Natural killer cell (primary cell): ENCODE data around the gene KRTAP19-7. TPM values are rescaled to one million over a fixed set of nuclear protein-coding genes. Genes with fewer than 3 reads are reported as not detected.

Experiments
- ATAC-seq, 3 donors: fragments of 150-1000 bp in 2 of 3; fragments of 200-7000 bp in 1 of 3; cut with Tn5 transposase; 1 replicate in 1 of 3; 2 replicates in 2 of 3; pipeline ENCODE4 v1.10.0; 2021; ENCODE audit warnings: mild to moderate bottlenecking in 2 of 3, moderate library complexity in 2 of 3
- DNase-seq, 2 donors: peaks; one replicate each; pipeline versions ENCODE4 v3.0.0 to v3.0.0-alpha.2; 2013 to 2021; ENCODE audit warnings: mixed read lengths in 1 of 2
- H3K27ac ChIP-seq: one replicate; pipeline ENCODE4 v1.5.1; 2013; ENCODE audit warnings: mild to moderate bottlenecking, low read length
- H3K27me3 ChIP-seq: one replicate; pipeline ENCODE4 v1.6.1; 2013; ENCODE audit warnings: low read length; ENCODE audit not compliant: control insufficient read depth, insufficient read depth
- H3K36me3 ChIP-seq: one replicate; pipeline ENCODE4 v1.6.1; 2013; ENCODE audit warnings: low read length; ENCODE audit not compliant: control insufficient read depth, insufficient read depth
- H3K4me1 ChIP-seq: one replicate; pipeline ENCODE4 v1.6.1; 2013; ENCODE audit warnings: low read length; ENCODE audit not compliant: control insufficient read depth, insufficient read depth
- H3K4me3 ChIP-seq: one replicate; pipeline ENCODE4 v1.5.1; 2013; ENCODE audit warnings: low read length
- H3K9me3 ChIP-seq: one replicate; pipeline ENCODE4 v1.6.1; 2013; ENCODE audit warnings: low read length; ENCODE audit not compliant: control insufficient read depth, insufficient read depth
- H3K27ac Mint-ChIP-seq, 2 donors: one replicate each; pipeline ENCODE4 v1.8.0; 2022; ENCODE audit warnings: mild to moderate bottlenecking in 2 of 2, mixed read lengths in 2 of 2, moderate library complexity in 1 of 2
- H3K27me3 Mint-ChIP-seq, 2 donors: one replicate each; pipeline ENCODE4 v1.8.0; 2022; ENCODE audit warnings: low read depth in 2 of 2, mixed read lengths in 2 of 2
- H3K36me3 Mint-ChIP-seq: one replicate; pipeline ENCODE4 v1.8.0; 2022; ENCODE audit warnings: mixed read lengths
- H3K4me1 Mint-ChIP-seq, 2 donors: one replicate each; pipeline ENCODE4 v1.8.0; 2022; ENCODE audit warnings: mixed read lengths in 2 of 2
- H3K4me3 Mint-ChIP-seq: one replicate; pipeline ENCODE4 v1.8.0; 2022; ENCODE audit warnings: mild to moderate bottlenecking, moderate library complexity, mixed read lengths
- H3K9me3 Mint-ChIP-seq, 2 donors: one replicate each; pipeline ENCODE4 v1.8.0; 2022; ENCODE audit warnings: mixed read lengths in 2 of 2
- WGBS: methylation state at CpG from one replicate; pipeline ENCODE4 v1.1.7; 2013; ENCODE audit warnings: missing lambda C conversion rate; ENCODE audit not compliant: insufficient coverage; 5-methylcytosine and 5-hydroxymethylcytosine counted together
- intact Hi-C: fragments of 100-400 bp; cut with micrococcal nuclease; formaldehyde crosslinking; loops from one replicate; pipeline ENCODE4 v1.14.2; 2022
- total RNA-seq, 4 donors: library from RNA; stranded (reverse); fragments of 120-200 nt in 1 of 4; gene quantifications; one replicate each; pipeline versions ENCODE4 v1.2.3 to v1.2.4, GENCODE V29; 2013 to 2022
- TF ChIP-seq, protein P1 (sequence below): fragments of 200-600 bp; IDR thresholded peaks from one replicate; pipeline ENCODE4 v1.8.0; 2022; ENCODE audit warnings: antibody characterized with exemption

The KRTAP19-7 gene
- total RNA-seq, 3 donors from 2014 or later (not counting 1 experiment from before 2014, with no cell fraction given), result not detected

DNA sequence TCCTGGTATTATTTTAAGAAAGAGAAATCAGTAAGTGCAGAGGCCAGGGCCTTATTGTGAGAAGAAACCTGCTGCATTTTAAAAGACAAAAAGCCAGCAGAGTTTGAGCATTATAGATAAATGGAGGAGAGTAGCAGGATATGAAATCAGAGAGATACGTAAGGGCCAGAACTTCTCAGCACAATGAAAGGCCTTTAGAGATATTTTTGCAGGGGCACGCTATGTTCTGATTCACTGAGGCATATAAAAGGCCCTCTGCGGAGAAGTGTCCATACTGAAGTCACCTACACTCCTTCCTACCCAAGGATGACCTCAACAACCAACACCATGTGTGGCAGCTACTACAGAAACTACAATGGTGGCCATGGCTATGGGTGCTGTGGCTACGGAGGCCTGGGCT lies 31.0 kb upstream of the KRTAP19-7 start, which contains the start of gene KRTAP6-3:
Gene KRTAP6-3, plus strand, starts transcription at position 301 of the 400 bp plus-strand sequence. Its CDS starts 6 bp downstream, at position 307.
- Histone ChIP-seq H3K4me1 (no peaks in the 10 kb centered on the region), H3K27ac (no peak within 1 kb of the TSS), H3K27me3 (no peaks in the 10 kb centered on the region), H3K9me3 (no peaks in the 10 kb centered on the region), H3K4me3 (no peak within 1 kb of the TSS), H3K36me3 (no peaks in the 10 kb centered on the region)
- Mint-ChIP-seq H3K4me1 (no peaks in the 10 kb centered on the region), H3K27me3 (no peaks in the 10 kb centered on the region), H3K4me3 (no peak within 1 kb of the TSS), H3K36me3 (no peaks in the 10 kb centered on the region), H3K9me3 (peaks cover 6 to 9% of the 10 kb centered on the region in 2 donors), H3K27ac (no peak within 1 kb of the TSS)
- intact Hi-C loops, result no loop called here
- TF ChIP-seq, protein P1, sequence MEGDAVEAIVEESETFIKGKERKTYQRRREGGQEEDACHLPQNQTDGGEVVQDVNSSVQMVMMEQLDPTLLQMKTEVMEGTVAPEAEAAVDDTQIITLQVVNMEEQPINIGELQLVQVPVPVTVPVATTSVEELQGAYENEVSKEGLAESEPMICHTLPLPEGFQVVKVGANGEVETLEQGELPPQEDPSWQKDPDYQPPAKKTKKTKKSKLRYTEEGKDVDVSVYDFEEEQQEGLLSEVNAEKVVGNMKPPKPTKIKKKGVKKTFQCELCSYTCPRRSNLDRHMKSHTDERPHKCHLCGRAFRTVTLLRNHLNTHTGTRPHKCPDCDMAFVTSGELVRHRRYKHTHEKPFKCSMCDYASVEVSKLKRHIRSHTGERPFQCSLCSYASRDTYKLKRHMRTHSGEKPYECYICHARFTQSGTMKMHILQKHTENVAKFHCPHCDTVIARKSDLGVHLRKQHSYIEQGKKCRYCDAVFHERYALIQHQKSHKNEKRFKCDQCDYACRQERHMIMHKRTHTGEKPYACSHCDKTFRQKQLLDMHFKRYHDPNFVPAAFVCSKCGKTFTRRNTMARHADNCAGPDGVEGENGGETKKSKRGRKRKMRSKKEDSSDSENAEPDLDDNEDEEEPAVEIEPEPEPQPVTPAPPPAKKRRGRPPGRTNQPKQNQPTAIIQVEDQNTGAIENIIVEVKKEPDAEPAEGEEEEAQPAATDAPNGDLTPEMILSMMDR, result no peak
- WGBS, result 91% methylated on average over 4 of the region's 4 CpGs
- DNase-seq, result no peak
- no peak for ATAC-seq

DNA sequence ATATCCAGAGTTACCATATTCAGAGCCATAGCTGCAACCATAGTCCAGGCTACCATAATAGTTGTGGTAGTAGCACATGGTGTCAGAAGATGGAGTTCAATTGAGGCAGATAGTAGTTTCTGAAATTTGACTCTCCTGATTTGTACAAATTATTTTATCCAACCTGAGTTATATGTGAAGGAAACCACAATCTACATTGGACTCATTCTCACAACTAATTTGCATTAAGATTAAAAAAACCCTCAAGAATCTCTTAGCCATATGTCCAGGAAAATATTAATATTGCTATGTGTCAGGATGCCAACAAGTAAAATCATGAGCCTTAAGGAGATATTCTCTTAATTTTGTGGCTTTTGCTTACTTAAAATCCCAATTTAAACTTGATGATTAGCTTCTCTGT lies 29.2 kb upstream of the KRTAP19-7 start, which contains the start of gene KRTAP22-2:
Gene KRTAP22-2, minus strand, starts transcription at position 101 of the 400 bp plus-strand sequence.
- H3K4me3 Mint-ChIP-seq, result no peak within 1 kb of the TSS
- ATAC-seq (no peak), DNase-seq (no peak)
- H3K4me1 Mint-ChIP-seq, result no peaks in the 10 kb centered on the region
- no peaks in the 10 kb centered on the region for H3K27me3 Mint-ChIP-seq
- H3K9me3 Mint-ChIP-seq, result peaks cover 6 to 9% of the 10 kb centered on the region in 2 donors
- TF ChIP-seq, protein P1, result no peak
- Histone ChIP-seq H3K27me3 (no peaks in the 10 kb centered on the region), H3K36me3 (no peaks in the 10 kb centered on the region), H3K4me3 (no peak within 1 kb of the TSS), H3K9me3 (no peaks in the 10 kb centered on the region), H3K4me1 (no peaks in the 10 kb centered on the region), H3K27ac (no peak within 1 kb of the TSS)
- intact Hi-C loops, result no loop called here
- H3K27ac Mint-ChIP-seq, result no peak within 1 kb of the TSS
- H3K36me3 Mint-ChIP-seq, result peaks cover under 1% of the 10 kb centered on the region

DNA sequence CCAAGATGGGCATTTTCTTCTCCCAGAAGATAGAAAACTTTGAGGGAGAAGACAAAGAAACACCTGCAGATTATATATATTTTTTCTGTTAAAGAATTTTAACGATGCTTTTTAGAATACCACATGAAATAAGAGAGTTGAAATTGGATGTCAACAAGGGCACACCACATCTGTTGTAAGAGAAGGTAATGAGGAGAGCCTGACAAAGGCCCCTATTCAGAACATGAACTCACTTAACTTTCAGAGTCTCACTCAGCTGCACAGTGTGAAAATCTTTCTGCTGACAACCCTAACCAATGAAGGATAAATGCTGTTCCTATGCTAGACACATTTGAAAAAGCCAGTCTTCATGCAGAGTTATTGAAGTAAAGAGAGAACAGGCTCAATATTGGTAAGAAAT lies 21.8 kb upstream of the KRTAP19-7 start:
- ATAC-seq (no peak), DNase-seq (no peak)
- no peaks in the 10 kb centered on the region for H3K4me1 Mint-ChIP-seq
- Histone ChIP-seq H3K4me1 (no peaks in the 10 kb centered on the region), H3K9me3 (no peaks in the 10 kb centered on the region), H3K36me3 (no peaks in the 10 kb centered on the region), H3K4me3 (no peak overlapping the region), H3K27me3 (no peaks in the 10 kb centered on the region), H3K27ac (no peak overlapping the region)
- H3K4me3 Mint-ChIP-seq, result no peak overlapping the region
- 100% methylated on average over 1 of the region's 1 CpG for WGBS
- intact Hi-C loops, result no loop called here
- peaks cover 13% of the 10 kb centered on the region for H3K36me3 Mint-ChIP-seq
- TF ChIP-seq, protein P1, result no peak
- no peaks in the 10 kb centered on the region for H3K27me3 Mint-ChIP-seq
- H3K9me3 Mint-ChIP-seq, result peaks cover 5 to 8% of the 10 kb centered on the region in 2 donors
- no peak overlapping the region for H3K27ac Mint-ChIP-seq

DNA sequence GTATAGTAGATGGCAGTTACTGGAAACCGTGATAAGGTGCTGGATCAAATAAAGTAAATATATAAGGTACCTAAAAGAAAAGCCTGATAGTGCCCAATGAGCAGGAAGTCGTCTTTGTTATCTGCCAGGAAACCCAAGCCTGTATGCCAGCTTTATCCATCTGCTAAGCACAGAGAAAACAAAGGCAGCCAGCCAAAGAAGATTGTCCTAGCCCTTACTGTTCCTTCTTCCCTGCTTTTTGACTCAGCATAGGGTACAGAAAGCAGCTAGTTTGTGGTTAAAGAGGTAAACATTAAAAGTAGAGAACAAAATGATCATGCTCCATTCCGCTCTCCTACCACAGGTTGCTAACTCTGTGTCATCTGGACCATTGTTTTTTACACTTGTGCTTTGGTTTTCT lies 19.0 kb upstream of the KRTAP19-7 start:
- H3K27me3 Mint-ChIP-seq, result no peaks in the 10 kb centered on the region
- H3K4me1 ChIP-seq, result no peaks in the 10 kb centered on the region
- H3K27ac Mint-ChIP-seq, result no peak overlapping the region
- peaks cover 8 to 12% of the 10 kb centered on the region in 2 donors for H3K9me3 Mint-ChIP-seq
- TF ChIP-seq, protein P1, result no peak
- H3K27ac ChIP-seq, result no peak overlapping the region
- intact Hi-C loops, result no loop called here
- no peaks in the 10 kb centered on the region for H3K27me3 ChIP-seq
- DNase-seq, result no peak
- H3K4me1 Mint-ChIP-seq, result no peaks in the 10 kb centered on the region
- H3K9me3 ChIP-seq, result no peaks in the 10 kb centered on the region
- no peaks in the 10 kb centered on the region for H3K36me3 ChIP-seq
- no peak overlapping the region for H3K4me3 Mint-ChIP-seq
- no peak overlapping the region for H3K4me3 ChIP-seq
- ATAC-seq, result no peak
- WGBS, result 59% methylated on average over 3 of the region's 3 CpGs
- H3K36me3 Mint-ChIP-seq, result peaks cover 11% of the 10 kb centered on the region
